ENCODE results near the gene UBA3.

DNA sequence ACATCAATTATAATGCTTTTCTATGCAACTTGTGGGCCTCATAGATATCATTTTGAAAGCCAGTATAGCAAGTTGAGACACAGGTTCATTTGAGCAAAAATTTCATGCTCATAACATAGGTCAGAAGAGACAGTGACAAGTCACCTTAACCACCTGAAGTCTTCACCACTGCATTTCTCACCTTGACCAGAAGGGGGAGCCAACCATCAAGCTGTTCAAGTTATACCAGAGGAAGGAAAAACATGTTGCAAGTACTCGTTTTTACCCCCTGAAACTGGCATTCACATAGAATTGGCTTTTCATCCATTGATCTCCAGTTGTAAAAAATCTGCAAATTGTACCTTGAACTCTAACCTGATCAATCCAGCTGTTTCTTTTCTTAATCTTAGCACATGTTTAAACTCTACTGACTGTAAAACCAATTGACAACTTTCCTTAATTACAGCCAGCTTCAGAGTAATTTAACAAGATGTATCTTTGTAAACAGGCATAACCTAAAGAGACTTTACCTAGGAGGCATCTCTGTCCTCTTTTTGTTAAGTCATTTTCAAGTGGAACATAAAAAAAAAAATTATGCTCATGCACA, 40.8 kb upstream of the UBA3 start:
- TF ChIP-seq, protein P1, sequence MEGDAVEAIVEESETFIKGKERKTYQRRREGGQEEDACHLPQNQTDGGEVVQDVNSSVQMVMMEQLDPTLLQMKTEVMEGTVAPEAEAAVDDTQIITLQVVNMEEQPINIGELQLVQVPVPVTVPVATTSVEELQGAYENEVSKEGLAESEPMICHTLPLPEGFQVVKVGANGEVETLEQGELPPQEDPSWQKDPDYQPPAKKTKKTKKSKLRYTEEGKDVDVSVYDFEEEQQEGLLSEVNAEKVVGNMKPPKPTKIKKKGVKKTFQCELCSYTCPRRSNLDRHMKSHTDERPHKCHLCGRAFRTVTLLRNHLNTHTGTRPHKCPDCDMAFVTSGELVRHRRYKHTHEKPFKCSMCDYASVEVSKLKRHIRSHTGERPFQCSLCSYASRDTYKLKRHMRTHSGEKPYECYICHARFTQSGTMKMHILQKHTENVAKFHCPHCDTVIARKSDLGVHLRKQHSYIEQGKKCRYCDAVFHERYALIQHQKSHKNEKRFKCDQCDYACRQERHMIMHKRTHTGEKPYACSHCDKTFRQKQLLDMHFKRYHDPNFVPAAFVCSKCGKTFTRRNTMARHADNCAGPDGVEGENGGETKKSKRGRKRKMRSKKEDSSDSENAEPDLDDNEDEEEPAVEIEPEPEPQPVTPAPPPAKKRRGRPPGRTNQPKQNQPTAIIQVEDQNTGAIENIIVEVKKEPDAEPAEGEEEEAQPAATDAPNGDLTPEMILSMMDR (IDR thresholded peaks at IDR 0.05), result peak; percentile 88 to 95 (median 95)
- TF ChIP-seq POLR2AphosphoS5 (IDR thresholded peaks at IDR 0.05), result no peak
- no peak for TF ChIP-seq POLR2A (IDR thresholded peaks at IDR 0.05; ENCODE audit: low read depth)
- TF ChIP-seq EP300 (IDR thresholded peaks at IDR 0.05), result no peak
